HG02759 (cell line): Measurements from ENCODE around the gene RELL1.
"Not testable (repeated sequence)": the region's sequence is repeated elsewhere in the genome, so short reads cannot be mapped to it uniquely, and the experiment has no call there.

Experiments used
- ATAC-seq: cut with Tn5 transposase; IDR thresholded peaks from one replicate; pipeline ENCODE4 v1.9.1; 2021; ENCODE audit warnings: mild to moderate bottlenecking, moderate library complexity; ENCODE audit not compliant: unreplicated experiment

Gene RELL1

DNA sequence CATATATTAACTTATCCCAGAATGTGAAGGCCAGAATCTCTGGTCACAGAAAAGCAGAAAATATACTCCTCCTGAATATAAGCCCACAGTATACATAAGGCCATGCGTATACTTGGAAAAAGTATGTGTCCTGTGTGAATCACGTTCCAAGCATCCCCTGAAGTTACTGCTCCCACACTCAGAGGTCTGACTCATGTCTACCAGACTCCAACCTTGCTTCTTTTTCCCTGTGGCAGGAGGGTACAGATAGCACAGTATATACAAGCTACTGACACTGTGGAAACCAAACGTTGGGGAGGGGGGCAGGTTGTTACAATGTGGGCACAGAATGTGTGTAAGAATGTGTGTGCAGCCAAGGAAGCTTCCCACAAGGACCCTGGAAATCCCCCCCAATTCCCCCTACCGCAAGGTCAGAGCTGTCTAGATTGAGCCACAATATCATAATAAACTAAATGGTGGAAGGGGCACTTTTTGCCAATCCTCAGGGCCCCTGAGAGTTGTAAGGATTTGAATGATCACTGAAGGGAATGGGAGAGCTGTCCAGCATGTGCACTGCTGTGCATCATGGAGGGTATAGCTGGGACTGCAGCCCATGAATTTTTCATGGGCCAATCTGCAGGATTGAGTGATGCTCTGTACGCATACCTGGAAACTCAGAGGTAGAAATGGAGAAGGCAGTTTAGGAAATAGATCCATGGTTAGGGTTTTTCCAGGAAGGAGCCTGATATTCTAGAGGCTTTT is 7.4 kb upstream of the RELL1 start:
- ATAC-seq: no peak

DNA sequence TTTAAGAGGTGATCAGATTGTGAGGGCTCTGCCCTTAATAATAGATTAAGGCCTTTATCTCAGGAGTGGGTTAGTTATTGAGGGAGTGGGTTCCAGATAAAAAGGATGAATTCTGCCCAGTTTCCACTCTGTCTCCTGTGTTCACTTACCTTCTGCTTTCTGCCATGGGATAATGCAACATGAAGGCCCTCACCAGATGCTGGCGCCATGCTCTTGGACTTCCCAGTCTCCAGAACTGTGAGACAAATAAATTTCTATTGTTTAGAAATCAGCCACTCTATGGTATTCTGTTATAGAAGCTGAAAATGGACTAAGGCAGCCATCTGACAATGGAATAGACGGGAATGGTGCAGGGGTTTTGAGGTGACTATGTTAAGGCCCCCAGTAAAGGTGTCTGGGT is 6.9 kb upstream of the RELL1 start:
- no peak for ATAC-seq

DNA sequence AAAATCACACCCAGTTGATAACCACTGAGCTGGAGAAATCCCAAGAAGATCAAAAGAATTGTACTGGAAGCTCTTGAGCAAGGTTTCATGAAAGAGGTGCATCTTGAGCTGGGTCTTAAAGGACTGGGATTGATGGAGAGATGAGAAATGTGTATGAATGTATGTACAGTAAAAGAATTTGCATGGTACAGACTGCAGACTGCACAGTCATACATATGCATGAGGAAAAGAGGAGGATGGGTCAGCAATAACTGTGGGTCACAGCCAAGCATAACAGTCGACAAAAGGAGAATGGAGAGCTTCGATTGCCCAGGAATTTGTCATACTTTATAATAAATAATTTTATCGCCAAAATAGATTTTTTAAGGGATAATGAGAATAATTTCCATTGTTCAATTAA is 4.8 kb upstream of the RELL1 start:
- ATAC-seq: no peak

DNA sequence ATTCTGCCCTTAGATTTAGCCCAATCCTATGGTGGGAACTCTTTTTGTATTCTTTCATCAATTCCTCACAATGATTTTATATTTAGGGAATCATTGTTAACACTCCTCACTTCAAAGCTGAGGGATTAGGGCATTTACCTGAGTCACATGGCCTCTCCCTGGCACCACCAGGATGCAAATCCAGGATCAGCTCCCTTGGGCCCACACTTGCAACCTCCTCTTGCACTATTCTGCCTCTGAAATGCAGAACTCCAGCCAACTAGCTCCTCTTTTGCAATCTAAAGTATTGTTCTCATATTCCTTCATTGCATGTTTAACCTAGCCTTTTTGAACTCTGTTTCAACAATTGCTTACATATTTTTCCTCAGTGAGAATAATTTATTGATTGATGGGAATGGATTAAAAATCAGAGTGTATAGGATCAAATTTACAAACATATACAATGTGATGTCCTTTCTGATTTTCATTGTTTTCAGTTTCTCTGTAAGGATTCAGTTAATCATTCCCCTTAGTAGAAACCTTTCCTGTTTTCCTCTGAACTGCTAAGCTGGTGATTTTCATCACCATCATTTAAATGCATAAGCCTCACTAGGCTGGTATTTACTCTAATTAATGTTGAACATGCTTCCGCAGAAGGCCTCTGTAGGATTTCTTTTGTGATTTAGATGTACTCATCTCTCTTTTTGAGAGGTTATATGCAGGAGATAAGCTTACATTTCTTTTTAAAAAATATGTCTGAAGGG is 3.3 kb upstream of the RELL1 start:
- ATAC-seq: no peak

DNA sequence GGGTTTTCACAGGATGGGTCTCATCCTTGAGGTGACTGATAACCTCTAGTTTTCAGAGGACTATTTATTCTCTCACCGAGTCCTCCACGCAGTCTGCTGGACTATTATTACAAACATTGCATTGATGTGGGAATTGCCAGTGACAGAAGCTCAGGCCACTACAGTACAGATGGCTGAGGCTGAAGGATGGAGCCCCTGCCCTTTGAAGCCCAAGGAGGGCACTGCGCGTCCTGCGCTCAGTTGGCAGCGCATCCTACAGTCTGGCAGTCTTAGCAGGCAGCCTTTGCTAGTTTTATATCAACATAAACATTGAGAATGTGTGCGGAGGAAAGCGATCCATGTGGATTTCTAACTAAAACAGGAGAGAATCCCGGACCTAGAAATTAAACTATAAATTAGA is 1.5 kb upstream of the RELL1 start:
- no peak for ATAC-seq

DNA sequence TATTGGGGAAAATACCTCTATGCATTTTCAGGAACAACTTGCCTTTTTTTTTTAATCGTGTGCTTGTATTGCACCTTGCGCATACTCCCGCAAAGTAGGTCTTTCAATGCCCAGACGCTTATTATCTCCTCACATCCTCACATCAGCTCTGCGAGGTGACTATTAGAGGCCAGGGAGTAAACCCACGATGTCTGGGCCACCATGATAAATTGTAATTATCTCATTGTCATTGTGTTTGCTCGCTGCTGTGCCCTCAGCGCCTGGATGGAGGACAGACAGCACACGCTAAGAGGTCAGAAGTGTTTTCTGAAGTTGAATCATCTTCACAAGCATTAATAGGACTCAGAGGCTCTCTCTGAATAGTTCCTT is 1.0 kb upstream of the RELL1 start:
- ATAC-seq: no peak

DNA sequence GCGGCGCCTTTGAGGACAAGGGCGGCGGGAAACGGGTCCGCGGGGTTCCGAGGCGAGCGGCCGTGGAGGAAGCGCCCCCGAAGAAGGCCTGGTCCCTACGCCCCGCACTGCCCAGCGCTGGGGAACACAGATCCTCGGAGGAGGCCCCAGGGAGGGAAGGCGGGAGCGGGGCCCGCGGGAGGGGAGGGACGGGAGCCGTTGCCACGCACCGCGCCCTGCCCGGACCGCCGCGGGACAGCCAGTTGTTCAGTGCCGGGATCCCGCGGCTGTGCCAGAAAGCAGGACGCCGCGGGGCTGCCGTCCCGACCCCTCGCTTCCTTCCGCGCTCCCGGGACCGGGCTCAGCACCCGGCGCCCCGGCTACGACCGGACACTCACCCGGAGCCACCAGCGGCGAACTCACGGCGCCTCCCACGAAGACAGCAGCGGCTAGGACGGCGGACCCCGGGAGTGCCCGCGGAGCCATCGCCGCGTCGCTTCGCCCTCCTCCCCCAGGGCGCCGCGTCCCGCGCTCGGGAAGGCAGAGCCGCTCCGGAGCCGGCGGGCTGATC is 278 bp downstream of the RELL1 start:
- peak; percentile 18 for ATAC-seq

DNA sequence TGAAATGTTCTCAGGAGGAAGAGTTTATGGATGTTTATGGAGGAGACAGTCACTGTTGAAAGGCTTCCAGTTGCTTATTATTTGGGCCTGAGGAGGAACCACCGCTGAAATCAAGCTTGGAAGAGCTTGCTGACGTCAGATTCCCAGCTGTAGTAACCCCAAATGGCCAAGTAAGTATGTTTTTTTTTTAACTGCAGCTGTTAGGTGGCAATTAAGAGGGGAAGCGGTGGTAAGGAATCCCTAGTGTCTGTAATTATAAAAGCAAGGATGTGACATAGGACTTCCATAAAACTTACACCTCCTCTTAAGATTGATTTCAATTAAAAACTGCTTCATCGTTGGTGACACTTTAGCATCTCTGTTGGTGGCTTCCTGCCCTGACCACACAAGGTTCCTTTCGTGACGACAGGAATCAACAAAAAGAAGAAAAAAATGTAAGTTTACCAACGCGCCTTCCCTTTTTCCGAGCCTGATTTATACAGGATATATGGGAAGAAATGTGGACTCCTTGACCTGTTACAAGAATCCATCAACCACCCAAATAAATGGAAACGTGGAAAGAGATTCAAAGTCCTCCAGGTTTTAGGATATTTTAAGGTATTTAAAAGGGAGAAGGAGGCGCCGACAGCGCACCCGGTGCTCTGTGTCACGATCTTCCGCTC is 884 bp downstream of the RELL1 start:
- no peak for ATAC-seq

DNA sequence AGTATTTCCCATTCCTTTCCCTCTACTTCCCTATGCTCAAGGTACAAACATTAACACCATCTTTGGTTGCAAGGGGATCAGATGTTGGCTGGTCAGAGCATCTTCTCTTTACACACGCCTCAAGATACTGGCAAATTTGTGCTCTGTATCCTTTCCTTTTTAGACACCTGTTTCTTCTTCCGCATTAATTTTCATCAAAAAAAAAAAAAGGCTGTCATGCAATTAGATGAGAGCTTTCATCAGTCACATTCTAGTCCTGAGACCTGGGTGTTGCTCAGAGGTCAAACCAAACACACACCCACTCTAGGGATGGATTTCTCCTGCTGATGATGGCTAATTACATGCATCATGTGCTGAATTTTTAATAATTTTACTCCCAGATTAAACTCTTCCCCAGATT is 2.0 kb downstream of the RELL1 start:
- no peak for ATAC-seq

DNA sequence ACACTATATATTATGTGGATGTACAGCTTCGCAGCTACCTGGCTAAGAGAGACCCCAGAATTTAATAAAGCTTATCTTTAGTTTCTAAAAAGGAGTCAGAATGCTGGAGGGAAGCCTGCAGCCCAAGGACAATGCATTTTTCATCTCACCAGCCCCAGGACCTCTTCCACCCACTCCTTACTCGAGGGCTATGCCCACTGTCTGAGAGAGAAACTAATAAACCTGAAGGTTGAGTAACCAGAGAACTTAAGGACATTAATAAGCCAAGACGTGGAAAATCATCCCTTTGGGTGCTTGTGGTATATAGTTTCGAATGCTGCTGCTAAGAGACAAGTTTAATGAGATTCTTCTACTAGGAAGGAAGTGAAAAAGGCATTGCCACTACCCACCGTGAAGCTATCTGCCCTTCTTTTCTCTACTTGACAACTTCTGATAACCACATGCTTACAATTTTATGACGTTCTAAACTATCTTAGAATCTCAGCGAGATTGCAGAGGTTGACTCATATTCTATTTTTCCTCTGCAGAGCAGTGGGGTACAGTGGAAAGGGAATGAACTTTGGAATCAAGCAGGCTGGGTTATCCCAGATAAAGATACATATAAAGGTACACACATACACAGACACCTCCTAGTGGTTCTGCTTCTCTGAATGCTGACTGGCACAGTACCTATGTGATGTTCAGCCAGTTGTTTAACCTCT is 3.3 kb downstream of the RELL1 start:
- ATAC-seq: peak; percentile 21

DNA sequence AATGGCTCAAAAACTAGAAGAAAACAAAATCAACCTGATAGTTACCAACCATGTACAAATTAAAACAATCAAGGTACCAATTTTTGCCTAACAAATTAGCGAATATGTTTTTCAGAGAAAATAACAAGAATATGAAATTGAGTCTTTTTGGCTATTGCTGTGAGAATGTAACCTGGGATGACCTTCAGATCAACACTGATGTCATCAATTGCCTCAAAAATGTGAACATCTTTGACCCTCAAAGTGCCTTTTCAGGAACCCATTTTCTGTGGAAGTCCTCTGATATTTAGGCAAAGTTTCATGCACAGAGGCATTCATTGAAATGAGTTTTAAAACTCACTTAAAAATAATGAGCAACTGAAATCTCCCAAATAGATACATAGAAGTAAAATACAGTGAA is 6.1 kb downstream of the RELL1 start:
- no peak for ATAC-seq

DNA sequence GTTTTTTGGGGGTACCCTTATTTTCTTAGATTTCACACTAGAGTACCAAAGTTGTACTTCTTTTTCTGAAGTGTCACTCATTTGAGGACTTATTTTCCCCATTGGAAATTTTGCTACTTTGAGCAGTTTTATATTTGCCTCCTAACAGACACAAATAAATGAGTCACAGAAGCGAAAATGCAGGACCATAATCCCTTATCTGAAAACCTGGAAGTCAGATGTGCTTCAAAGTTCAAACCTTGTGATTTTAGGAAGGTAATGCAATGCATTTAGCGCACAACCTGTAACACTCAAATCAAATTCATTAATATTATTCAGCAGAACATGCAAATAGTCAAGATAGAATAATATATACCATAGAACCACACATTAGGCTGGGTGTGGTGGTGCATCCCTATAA is 6.9 kb downstream of the RELL1 start:
- no peak for ATAC-seq

DNA sequence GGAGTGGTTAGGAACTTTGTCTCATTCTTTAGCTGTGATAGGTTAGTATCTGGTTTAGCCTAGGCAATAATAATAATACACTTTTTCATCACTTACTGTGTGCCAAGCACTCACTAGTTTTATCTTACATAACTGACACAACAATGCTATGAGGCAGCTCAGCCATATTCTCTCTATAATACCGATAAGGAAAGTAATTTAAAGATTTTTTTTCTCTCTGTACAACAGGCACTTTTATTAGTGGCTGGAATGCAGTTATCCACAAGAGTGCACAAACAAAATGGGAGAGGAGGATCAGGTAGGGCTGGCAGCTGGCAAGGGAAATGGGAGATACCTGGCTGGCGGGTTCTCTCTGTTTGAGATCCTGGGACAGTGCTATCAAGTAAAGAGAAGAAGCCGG is 7.6 kb downstream of the RELL1 start:
- ATAC-seq: no peak

DNA sequence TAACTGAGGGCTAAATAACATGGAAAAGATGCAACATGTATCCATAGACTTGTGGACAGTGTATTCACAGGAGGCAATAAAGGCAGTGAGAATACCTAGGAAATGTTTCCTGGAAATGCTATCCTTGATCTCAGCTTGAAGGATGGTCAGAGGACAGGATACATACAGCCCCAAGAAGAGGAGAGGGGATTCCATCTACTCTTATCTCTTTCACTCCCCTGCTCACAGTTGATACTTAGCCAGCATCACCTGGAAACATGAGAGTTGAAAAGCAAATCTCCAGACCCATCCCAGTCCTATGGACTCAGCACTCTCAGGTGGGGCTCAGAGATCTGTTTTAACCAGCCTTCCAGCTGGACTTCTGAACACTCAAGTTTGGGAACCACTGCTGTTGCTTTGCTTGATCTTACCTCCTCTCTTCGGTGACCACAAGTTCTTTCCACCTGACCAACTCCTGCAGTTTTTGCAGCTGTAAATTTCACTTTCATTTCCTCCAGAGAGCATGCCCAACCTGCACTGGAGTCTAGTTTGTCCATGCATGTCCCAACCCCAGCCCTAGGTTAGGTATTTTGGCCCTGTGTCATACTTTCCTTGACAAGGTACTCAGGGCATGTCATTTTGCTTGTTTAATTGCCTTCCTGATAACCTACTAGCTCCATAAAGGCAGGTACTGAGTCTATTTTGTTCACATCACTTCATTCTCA is 10.4 kb downstream of the RELL1 start:
- ATAC-seq: peak; percentile 96

DNA sequence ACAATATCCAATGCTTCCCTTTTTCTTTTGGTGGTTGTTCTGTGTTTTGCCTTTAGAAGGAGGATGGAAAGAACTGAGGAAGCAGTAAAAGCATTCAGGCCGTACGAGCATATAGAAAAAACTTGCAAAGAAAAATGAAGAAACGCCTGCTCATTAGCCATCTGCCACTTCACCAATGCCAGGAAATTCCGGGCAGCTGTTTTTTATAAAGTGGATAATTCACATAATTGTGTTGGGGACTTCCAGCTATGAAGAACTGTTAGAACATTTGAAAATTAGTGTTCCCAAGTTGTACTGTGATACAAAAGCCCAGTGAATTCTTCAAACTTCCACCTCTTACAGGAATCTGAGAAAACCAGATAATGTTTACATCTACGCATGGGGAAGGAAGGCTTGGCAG is 11.7 kb downstream of the RELL1 start:
- no peak for ATAC-seq

DNA sequence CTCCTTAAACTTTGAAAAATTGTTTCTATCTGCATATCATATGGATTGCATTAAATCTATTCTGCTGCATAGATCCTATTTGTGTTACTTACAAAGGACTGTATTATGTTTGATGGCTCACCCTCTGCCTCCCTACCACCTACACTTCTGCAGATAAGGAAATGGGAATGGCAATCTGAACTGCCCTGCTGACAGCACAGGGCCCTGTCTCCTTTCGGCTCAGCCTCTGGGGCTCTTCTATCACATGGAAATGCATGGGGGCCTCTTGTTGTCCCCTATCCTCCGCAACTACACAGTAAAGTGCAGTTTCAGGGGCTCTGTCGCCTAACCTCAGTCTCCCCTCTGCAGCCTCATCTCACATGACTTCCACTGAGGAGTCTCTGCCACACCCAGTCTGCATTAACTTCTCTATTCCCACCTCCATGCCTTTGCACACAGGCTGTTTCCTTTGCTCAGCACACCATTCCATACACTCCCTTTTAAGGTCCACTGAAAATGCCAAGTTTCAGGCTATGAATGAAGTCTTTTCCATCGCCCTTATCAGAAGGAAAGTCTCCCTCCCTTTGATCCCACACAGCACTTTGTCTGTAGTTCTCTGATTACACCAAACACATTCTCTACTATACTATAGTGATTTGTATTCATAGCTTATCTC is 12.5 kb downstream of the RELL1 start:
- ATAC-seq: no peak

DNA sequence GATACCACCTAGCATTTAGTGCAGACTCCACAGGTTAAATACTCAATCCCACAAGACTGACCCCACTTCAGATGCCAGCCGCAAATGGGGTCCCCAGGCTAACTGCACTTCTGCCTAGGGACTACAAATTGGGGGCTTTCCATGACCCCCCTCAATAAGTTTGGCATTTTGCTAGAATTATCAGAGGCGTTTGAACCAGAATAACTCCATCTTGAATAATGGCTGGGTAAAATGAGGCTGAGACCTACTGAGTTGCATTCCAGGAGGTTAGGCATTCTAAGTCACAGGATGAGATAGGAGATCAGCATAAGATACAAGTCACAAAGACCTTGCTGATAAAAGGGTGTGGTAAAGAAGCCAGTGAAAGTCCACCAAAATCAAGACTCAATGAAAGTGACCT is 15.1 kb downstream of the RELL1 start:
- ATAC-seq: no peak

DNA sequence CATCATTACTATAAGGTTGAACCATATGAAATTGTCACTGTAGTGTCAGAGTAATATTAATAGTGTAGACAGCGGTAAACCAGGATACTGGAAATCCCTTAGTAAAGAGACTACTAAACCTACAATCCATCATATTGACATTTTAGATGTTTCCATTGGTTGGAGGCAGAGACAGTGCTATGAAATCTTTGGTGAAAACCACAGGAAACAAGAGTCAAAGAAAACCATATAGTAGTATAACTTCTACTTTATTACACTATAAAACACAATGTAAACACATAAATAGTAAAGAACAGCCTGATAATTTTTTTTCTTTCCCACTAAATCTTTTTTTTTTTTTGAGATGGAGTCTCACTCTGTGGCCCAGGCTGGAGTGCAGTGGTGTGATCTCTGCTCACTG is 15.9 kb downstream of the RELL1 start:
- ATAC-seq: no peak

DNA sequence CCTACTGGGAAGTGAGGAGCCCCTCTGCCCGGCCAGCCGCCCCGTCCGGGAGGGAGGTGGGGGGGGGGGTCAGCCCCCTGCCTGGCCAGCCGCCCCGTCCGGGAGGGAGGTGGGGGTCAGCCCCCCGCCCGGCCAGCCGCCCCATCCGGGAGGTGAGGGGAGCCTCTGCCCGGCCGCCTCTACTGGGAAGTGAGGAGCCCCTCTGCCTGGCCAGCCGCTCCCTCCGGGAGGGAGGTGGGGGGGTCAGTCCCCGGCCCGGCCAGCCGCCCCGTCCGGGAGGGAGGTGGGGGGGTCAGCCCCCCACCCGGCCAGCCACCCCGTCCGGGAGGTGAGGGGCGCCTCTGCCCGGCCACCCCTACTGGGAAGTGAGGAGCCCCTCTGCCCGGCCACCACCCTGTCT is 17.1 kb downstream of the RELL1 start:
- ATAC-seq: not testable (repeated sequence)
